Tibial nerve (tissue), 3 donors: Measurements from ENCODE around the gene MOCOS.

Source experiments
- CTCF ChIP-seq, 5 experiments: fragments of 200-600 bp in 3 of 5; fragments of 450-650 bp in 2 of 5; sonication (generic) in 3 of 5; IDR thresholded peaks; one replicate each; pipeline ENCODE4 v1.5.1; 2016 to 2019; ENCODE audit warnings: antibody characterized with exemption in 5 of 5, mild to moderate bottlenecking in 3 of 5, moderate library complexity in 2 of 5
- POLR2A ChIP-seq, 2 donors: fragments of 450-650 bp; IDR thresholded peaks; one replicate each; pipeline ENCODE4 v1.6.1; 2017; ENCODE audit warnings: antibody characterized with exemption in 2 of 2, mild to moderate bottlenecking in 2 of 2, moderate library complexity in 2 of 2

- TF ChIP-seq POLR2A (IDR thresholded peaks at IDR 0.05): no peak
- no peak for TF ChIP-seq CTCF (IDR thresholded peaks at IDR 0.05)
These were observed 97.0 kb downstream of the MOCOS start for GRCh38 chr18:36284268-36284667.
